Measurements from ENCODE around the gene DLG2.

GRCh38 chr11:84137960-84138359 is 1489.2 kb downstream of the DLG2 start:
- no peak for TF ChIP-seq EP300 (IDR thresholded peaks at IDR 0.05)
- TF ChIP-seq, protein P1, sequence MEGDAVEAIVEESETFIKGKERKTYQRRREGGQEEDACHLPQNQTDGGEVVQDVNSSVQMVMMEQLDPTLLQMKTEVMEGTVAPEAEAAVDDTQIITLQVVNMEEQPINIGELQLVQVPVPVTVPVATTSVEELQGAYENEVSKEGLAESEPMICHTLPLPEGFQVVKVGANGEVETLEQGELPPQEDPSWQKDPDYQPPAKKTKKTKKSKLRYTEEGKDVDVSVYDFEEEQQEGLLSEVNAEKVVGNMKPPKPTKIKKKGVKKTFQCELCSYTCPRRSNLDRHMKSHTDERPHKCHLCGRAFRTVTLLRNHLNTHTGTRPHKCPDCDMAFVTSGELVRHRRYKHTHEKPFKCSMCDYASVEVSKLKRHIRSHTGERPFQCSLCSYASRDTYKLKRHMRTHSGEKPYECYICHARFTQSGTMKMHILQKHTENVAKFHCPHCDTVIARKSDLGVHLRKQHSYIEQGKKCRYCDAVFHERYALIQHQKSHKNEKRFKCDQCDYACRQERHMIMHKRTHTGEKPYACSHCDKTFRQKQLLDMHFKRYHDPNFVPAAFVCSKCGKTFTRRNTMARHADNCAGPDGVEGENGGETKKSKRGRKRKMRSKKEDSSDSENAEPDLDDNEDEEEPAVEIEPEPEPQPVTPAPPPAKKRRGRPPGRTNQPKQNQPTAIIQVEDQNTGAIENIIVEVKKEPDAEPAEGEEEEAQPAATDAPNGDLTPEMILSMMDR (IDR thresholded peaks at IDR 0.05): no peak
- TF ChIP-seq POLR2A (IDR thresholded peaks at IDR 0.05): no peak
- TF ChIP-seq POLR2AphosphoS5 (IDR thresholded peaks at IDR 0.05): no peak
